NCI-H82 treated with DMSO at 0.1 percent for 48 hours (cell line): ENCODE results near the gene KLHL2.

Experiments
- DNase-seq: peaks from one replicate; lab custom pipeline; 2025; ENCODE audit not compliant: unreplicated experiment; lab: John Stamatoyannopoulos, UW

Gene KLHL2

GRCh38 chr4:165360985-165361670 lies 153.8 kb downstream of the KLHL2 start:
- DNase-seq: no peak

GRCh38 chr4:165361810-165362209 lies 154.4 kb downstream of the KLHL2 start:
- DNase-seq: no peak

GRCh38 chr4:165364452-165365080 lies 157.2 kb downstream of the KLHL2 start:
- no peak for DNase-seq

GRCh38 chr4:165367040-165367439 lies 159.7 kb downstream of the KLHL2 start:
- no peak for DNase-seq

GRCh38 chr4:165368114-165368513 lies 160.8 kb downstream of the KLHL2 start:
- no peak for DNase-seq

GRCh38 chr4:165368567-165368966 lies 161.2 kb downstream of the KLHL2 start:
- DNase-seq: no peak

GRCh38 chr4:165369522-165369921 lies 162.2 kb downstream of the KLHL2 start:
- DNase-seq: no peak

GRCh38 chr4:165370530-165370929 lies 163.2 kb downstream of the KLHL2 start:
- DNase-seq: no peak
